GM18909 (cell line): ENCODE measurements around the gene SEMA6D.

Experiments
- ATAC-seq: cut with Tn5 transposase; IDR thresholded peaks from one replicate; pipeline ENCODE4 v1.9.1; 2021; ENCODE audit warnings: mild to moderate bottlenecking; ENCODE audit not compliant: unreplicated experiment, poor library complexity

Gene SEMA6D

GRCh38 chr15:47817969-47818548, 100.8 kb downstream of the SEMA6D start:
- no peak for ATAC-seq

GRCh38 chr15:47819158-47819557, 101.9 kb downstream of the SEMA6D start:
- no peak for ATAC-seq

- ATAC-seq, result no peak
Observed at GRCh38 chr15:47820057-47820746, 102.9 kb downstream of the SEMA6D start.

GRCh38 chr15:47820747-47821319, 103.5 kb downstream of the SEMA6D start:
- ATAC-seq, result no peak

- ATAC-seq, result no peak
Observed at GRCh38 chr15:47822048-47822447, 104.7 kb downstream of the SEMA6D start.
